Fibroblast of mammary gland (primary cell): ENCODE results near the gene TET3.

Experiments used
- DNase-seq: peaks from one replicate; pipeline ENCODE4 v3.0.0-alpha.2; 2010; ENCODE audit warnings: low read depth
- H3K4me3 ChIP-seq: 2 replicates; pipeline ENCODE4 v1.5.1; 2011; ENCODE audit warnings: low read depth, mild to moderate bottlenecking, low read length, moderate library complexity; ENCODE audit not compliant: control insufficient read depth
- CTCF ChIP-seq: conservative IDR thresholded peaks from 2 replicates; pipeline ENCODE4 v1.5.1; 2011; ENCODE audit warnings: low read depth, low read length, inconsistent platforms; ENCODE audit not compliant: control insufficient read depth, insufficient read depth

TET3 gene

GRCh38 chr2:73952499-73953446, 31.9 kb upstream of the TET3 start:
- TF ChIP-seq CTCF, result no peak
- DNase-seq, result peak; percentile 73
- no peak overlapping the region for H3K4me3 ChIP-seq

- no peak overlapping the region for H3K4me3 ChIP-seq
- no peak for TF ChIP-seq CTCF
- DNase-seq, result no peak
Observed at GRCh38 chr2:73956218-73956865, 28.4 kb upstream of the TET3 start.

GRCh38 chr2:73961274-73961673, 23.4 kb upstream of the TET3 start:
- no peak for DNase-seq
- H3K4me3 ChIP-seq, result no peak overlapping the region
- TF ChIP-seq CTCF, result no peak

GRCh38 chr2:73961823-73962615, 22.7 kb upstream of the TET3 start:
- no peak for TF ChIP-seq CTCF
- no peak overlapping the region for H3K4me3 ChIP-seq
- DNase-seq, result no peak

GRCh38 chr2:73962798-73963197, 21.9 kb upstream of the TET3 start:
- H3K4me3 ChIP-seq, result no peak overlapping the region
- no peak for DNase-seq
- TF ChIP-seq CTCF, result no peak

GRCh38 chr2:73963385-73964120, 21.2 kb upstream of the TET3 start:
- TF ChIP-seq CTCF, result no peak
- H3K4me3 ChIP-seq, result no peak overlapping the region
- DNase-seq, result no peak
